Measurements from ENCODE around the gene CROCC2.

DNA sequence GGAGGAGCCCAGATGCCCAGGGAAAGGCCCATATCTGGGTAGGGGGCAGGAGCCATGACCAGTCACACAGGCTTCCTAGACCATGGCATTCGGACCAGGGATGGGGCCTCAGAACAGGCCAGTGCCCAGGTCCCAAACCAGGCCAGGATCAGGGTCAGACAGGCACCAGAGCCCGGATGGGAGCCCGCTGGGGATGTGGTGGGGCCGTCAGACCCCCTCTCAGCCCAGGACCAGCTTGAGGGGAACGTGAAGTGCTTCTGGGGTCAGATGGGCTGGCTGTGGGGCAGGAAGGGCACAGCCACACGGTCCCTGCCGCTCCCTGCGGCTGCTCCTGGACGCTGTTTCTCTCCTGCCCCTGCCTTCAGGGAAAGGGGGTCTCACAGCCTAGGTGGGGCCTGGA, 131.4 kb downstream of the CROCC2 start:
- TF ChIP-seq, protein P1, sequence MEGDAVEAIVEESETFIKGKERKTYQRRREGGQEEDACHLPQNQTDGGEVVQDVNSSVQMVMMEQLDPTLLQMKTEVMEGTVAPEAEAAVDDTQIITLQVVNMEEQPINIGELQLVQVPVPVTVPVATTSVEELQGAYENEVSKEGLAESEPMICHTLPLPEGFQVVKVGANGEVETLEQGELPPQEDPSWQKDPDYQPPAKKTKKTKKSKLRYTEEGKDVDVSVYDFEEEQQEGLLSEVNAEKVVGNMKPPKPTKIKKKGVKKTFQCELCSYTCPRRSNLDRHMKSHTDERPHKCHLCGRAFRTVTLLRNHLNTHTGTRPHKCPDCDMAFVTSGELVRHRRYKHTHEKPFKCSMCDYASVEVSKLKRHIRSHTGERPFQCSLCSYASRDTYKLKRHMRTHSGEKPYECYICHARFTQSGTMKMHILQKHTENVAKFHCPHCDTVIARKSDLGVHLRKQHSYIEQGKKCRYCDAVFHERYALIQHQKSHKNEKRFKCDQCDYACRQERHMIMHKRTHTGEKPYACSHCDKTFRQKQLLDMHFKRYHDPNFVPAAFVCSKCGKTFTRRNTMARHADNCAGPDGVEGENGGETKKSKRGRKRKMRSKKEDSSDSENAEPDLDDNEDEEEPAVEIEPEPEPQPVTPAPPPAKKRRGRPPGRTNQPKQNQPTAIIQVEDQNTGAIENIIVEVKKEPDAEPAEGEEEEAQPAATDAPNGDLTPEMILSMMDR (IDR thresholded peaks at IDR 0.05), result no peak
- TF ChIP-seq YY1 (IDR thresholded peaks at IDR 0.05; ENCODE audit: low read depth) (no peak), RAD21 (IDR thresholded peaks at IDR 0.05; ENCODE audit: low read length) (no peak), MAX (IDR thresholded peaks at IDR 0.05; ENCODE audit: low read depth) (no peak), CHD2 (IDR thresholded peaks at IDR 0.05; ENCODE audit: low read length, partially characterized antibody) (no peak), ZBTB33 (IDR thresholded peaks at IDR 0.05; ENCODE audit: borderline replicate concordance, low read depth) (no peak), EP300 (IDR thresholded peaks at IDR 0.05; ENCODE audit: borderline replicate concordance in 1 of 2, low read depth in 1 of 2, low read length in 1 of 2) (no peak), EZH2phosphoT487 (IDR thresholded peaks at IDR 0.05; ENCODE audit: borderline replicate concordance, low read depth) (no peak), RCOR1 (IDR thresholded peaks at IDR 0.05; ENCODE audit: low read length) (no peak), REST (IDR thresholded peaks at IDR 0.05; ENCODE audit: low read depth, low read length) (no peak), SIN3A (IDR thresholded peaks at IDR 0.05; ENCODE audit: borderline replicate concordance, low read depth, low read length) (no peak)
